EL (cell line): ENCODE measurements around the gene RAB1B.
"Not testable (repeated sequence)": the region's sequence is repeated elsewhere in the genome, so short reads cannot be mapped to it uniquely, and the experiment has no call there.

Source experiments
- DNase-seq: peaks from one replicate; pipeline ENCODE4 v3.0.0-alpha.2; 2016

Gene RAB1B

GRCh38 chr11:66267379-66268243 lies 828 bp upstream of the RAB1B start:
- peak; percentile 86 for DNase-seq

DNA sequence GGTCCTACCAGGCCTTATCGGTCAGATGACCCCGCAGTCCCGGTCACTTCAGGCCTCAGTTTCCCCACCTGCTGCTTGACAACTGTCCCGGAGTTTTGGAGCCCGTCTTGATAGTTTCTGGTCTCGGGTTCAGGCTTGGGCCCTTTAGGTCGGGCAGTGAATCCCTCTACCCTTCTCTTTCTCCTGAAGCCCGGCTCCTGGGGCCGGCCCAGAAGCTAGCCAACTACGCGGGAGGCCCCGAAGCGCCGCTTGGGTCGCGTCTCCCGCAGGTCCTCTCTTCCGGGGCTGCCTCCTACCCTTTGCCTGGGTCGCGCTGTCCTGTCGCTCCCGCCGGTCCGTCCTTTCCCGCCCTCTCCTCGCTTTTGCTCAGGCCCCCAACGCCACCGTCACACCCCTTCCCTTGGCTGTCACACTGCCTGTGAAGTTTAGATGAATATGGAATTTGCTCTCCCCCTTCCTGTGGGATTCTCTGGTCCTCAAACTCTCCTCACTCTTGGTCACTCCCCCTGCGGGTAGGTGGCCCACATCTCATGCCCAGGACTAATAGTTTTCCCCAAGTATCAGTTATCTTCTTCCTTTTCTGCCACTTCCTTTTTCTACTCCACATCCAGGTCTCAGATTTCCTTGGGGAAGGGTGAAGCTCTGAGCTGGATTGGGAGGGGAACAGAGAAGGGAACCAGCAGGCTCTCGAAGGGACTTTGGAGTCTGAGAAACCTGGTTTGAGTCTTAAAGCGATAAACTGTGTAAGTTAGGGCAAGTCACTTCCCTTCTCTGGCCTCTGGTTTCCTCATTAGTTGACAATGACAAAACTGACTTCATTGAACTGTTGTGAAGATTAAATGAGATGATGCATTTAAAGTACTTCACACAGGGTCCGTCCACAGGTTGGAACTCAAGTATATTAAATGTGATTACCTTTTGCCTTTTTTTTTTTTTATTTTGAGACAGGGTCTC lies 790 bp downstream of the RAB1B start:
- peak; percentile 72 for DNase-seq

GRCh38 chr11:66271816-66272215 lies 3.4 kb downstream of the RAB1B start:
- DNase-seq, result no peak

- DNase-seq, result no peak
Measured at GRCh38 chr11:66272596-66272995, 4.2 kb downstream of the RAB1B start.

DNA sequence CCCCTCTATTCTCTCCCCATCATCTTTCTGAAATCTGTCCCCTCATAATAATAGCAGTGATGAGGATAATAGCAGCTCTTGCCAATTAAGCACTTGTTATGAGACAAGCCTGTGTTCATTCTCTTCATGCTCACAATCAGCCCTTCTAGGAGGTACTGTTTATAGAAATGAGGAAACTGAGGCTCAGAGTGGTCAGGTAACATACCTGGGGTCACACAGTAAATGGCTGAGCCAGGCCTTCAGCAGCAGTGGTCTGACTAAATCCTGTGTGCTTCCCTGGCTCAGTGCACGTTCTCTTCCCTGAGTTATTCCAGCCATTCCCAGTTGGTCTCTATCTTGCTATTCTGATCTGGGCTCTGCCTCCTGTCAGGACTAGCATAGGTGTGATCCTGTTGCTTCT lies 5.8 kb downstream of the RAB1B start:
- DNase-seq, result no peak

- DNase-seq, result no peak
Measured at GRCh38 chr11:66275396-66275795, 7.0 kb downstream of the RAB1B start.

GRCh38 chr11:66275984-66276612 lies 7.7 kb downstream of the RAB1B start:
- no peak for DNase-seq

GRCh38 chr11:66276619-66277018 lies 8.2 kb downstream of the RAB1B start:
- not testable (repeated sequence) for DNase-seq

DNA sequence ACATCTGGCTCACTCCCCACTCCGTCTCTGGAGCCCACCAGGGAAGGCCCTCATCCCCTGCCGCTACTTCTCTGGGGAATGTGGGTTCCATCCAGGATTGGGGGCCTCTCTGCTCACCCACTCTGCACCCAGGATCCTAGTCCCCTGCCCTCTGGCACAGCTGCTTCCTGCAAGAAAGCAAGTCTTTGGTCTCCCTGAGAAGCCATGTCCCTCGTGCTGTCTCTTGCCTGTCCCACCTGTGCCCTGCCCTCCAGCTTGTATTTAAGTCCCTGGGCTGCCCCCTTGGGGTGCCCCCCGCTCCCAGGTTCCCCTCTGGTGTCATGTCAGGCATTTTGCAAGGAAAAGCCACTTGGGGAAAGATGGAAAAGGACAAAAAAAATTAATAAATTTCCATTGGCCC lies 8.6 kb downstream of the RAB1B start:
- not testable (repeated sequence) for DNase-seq

DNA sequence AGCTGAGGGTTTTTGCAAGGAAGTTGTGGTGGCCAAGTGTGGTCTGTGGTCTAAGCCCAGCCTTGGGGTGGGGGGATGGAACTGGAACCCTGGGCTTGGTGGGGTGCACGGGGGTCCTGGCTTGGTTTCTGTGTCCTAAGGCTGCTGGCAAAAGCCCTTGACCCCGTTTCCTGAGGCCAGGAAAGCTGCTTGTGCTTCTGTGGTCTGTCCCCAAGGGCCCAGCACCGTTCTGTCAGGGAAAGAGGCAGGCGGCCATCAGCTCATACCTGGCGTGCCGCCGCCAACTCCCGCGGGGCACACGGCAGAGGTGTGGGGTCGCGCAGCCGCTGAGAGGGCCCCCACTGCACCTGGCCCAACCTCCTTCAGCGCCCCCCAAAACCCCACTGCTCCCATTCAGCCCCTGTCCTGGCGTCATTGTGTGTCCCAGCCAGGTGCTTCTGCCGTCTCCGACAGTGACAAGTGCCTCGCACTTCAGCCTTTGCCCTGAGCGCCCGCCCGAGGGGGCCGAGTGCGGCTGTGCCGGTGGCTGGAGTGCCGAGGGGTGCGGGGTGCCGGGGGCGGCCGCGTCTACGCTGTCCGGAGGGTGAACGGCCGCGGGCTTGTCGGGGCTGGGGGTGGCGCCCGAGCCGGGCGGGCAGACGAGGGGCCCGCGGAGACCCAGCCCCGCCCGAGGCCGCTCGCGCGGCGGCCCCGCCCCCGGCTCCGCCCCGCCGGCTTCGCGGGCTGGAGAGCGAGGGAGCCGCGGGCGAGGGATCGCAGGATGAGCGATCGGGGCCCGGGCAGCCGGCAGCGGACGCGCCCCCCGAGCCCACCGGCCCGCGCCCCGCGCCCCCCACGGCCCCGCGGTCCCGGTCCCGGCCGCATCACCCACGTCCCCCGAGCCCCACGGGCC lies 9.3 kb downstream of the RAB1B start, which contains the start of gene CNIH2:
TSS of gene CNIH2 (plus strand) at position 705 of the 892 bp plus-strand sequence. CDS start 282 bp downstream, outside the sequence.
- peak; percentile 37 for DNase-seq

DNA sequence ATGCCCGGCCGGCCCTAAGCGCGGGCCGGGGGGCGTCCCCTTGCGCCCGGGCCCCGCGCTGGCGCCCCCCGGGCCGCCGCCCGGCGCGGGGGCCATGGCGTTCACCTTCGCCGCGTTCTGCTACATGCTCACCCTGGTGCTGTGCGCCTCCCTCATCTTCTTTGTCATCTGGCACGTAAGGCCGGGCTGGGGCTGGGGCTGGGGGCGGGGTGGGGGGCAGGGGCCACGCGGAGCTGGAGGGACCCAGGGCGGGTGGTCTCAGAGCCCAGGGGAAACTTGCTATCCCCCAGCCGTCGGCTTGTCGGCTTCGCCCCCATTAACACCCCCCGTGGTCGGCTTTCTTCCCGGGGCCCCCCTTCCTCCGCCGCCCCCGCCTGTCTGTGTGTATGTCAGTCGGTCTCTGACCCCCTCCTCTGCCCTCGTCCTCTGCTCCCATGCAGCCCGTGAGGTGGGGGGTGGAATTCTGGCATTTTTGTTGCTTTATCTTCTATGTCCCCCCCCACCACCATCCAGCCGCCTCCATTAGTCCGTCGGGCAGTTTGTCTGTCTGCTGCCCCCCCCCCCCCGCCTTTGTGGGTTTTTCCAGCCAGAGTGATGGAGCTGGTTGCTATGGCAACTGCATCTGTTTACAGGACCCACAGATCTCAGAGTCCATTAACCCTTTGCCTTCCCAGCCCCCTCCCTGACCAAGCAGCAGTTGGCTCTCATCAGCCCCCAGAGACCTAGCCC lies 10.1 kb downstream of the RAB1B start:
- DNase-seq, result no peak

DNA sequence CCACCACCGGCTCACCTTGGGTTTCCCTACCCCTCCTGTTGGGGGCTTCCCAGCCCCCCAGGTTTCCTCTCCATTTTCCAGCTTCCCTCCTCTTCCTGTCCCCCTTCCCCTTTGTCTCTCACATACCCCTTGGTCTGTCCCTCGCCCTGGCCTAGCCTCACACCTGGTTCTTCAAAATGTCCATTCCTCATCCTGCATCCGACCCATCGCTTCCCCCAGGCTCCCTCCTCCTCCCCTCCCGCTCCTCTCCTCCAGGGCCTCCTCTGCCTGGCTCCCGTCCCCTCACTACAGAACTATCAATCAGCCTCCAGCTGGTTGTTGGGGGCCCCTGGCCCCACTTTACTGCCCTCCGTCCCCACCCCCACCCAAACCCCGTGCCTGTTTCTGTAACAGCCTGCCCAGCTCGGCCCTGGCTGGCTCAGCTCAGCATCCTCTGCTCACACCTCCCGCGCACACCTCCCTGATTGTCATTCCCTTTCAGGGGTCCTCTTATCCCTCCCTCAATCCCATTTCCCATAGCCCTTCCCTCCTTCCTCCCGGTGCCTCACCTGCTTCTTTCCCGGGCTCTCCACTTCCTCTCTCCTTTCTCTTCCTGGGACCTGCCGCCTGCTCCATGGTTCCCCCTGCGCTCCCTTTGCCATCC lies 10.8 kb downstream of the RAB1B start:
- no peak for DNase-seq

DNA sequence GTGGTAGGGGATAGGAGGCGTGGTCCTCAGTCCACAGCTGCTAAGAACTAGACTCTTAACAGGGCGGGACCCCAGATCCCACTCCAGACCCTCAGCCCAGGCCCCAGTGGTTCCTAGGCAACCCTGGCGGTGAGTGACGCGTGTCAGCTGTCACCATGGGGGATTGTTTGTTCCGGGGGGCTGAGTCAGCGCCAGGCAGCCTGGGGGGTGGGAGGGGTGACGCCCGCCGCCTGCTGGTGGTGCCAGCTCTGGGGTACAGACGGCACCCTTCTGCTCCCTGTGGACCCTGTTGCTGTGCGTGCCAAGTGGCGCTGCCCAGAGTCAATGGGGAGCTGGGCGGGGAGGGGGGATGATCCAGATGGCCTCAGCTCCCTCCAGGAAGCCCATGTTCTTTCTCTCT lies 12.0 kb downstream of the RAB1B start:
- DNase-seq, result no peak

DNA sequence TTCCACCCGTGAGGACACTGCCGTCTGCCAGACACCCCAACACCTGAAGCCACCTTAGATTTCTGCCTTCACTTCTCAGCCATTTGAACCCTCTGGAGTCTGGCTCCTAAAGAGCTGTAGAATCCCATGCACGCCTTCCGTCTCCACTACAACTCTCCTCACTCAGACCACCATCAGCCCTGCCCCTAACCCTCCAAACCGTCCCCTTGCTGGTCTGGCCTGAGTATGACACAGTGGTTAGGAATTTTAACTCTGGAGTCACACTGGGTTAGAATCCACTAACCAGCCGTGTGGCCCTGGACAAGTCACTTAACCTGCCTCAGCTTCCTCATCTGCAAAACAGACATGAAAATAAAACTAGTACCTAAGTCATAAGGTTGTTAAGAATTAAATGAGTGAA lies 12.6 kb downstream of the RAB1B start:
- DNase-seq, result peak; percentile 39

- no peak for DNase-seq
Measured at GRCh38 chr11:66281776-66282467, 13.5 kb downstream of the RAB1B start.

DNA sequence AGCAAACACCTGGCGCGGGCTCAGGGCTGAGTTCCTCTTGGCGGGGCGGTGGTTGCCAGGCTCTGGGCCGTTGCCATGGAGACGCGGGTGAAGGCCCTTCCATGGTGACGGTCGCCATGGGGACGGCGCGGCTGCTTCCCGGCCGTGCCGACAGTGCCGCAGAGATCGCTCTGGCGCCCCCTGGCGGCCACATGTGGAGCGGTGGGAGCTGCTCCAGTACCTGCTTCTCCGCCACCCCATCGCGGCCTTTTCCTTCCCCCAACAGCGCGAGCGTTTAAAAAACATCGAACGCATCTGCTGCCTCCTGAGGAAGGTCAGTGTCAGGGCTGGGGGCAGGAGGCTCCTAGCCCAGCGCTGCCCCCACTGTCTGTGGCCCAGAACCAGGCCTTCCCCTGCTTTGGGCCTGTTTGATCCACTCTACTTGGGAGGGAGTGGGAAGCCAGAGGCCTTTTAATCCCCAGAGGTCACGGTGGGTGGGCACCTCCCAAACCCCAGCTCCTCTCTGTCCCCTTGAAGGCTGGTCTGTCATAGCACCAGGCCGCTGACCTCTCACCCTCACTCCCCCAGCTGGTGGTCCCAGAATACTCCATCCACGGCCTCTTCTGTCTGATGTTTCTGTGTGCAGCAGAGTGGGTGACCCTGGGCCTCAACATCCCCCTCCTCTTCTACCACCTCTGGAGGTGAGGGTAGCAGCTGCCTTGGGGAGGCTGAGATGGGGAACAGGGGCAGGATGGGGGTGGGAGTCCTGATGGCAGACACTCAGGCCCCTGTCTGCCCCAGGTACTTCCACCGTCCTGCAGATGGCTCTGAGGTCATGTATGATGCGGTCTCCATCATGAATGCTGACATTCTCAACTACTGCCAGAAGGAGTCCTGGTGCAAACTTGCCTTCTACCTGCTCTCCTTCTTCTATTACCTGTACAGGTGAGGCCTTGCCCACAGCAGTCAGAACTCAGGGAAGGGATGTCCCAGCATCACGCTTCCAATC lies 14.3 kb downstream of the RAB1B start:
- peak; percentile 91 for DNase-seq

DNA sequence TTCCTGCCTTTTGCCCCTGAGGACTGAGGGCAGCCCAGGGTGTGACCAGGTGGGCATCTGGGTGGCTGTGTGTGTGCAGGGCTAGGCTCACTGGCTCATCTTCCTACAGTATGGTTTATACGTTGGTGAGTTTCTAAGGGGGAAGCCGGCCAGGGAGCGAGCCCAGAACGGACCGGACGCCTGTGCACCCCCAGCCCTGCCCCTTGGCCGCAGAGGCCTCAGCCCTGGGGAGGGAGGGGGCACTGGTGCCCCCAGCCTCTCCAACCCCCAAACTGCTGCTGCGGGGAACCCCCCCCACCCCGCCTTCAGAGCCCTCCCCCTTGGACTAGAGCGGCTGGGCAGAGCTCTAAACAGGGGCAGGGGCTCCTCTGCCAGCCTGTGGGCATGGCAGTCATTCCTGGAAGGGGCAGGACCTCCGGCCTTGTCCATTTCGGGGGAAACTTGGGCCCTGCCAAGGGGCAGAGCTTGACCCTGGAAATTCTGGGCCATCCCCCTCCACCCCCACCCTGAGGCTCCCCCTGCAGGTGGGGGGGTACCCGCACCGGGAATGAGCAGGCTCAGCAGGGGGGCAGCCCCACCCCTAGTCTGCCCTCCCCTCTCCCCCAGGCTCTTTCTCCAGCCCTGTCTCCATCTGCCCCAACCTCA lies 15.1 kb downstream of the RAB1B start:
- no peak for DNase-seq

GRCh38 chr11:66284526-66285078 lies 16.2 kb downstream of the RAB1B start:
- no peak for DNase-seq
